Stimulated activated CD8-positive, alpha-beta memory T cell treated with anti-CD3 and anti-CD28 coated beads, Interleukin-7, amount 100 ng/mL, for 4 hours (primary cell): ENCODE data around the gene CERS3.

Experiments
- DNase-seq, 2 donors: peaks; one replicate each; pipeline ENCODE4 v3.0.0-alpha.2; 2020; ENCODE audit warnings: low read depth in 2 of 2

The CERS3 gene

DNA sequence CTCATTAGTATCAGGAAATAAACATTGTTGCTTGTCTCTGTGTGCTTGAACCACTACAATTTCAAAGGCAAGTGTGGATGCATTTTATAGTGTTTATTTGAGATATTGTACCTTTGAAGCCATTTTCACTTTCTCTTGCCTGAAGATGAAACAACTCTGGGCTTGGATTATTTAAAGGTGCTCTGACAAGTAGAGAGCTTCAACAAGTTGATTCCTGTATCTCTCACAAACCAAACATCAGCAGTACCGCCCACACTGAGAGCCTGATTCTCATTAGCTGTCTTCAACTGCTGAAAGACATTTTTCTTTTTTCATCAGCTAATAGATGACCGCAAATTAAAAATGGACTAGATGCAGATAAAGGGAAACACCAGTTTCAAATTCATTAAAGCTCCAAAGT lies 806 bp upstream of the CERS3 start:
- no peak for DNase-seq

DNA sequence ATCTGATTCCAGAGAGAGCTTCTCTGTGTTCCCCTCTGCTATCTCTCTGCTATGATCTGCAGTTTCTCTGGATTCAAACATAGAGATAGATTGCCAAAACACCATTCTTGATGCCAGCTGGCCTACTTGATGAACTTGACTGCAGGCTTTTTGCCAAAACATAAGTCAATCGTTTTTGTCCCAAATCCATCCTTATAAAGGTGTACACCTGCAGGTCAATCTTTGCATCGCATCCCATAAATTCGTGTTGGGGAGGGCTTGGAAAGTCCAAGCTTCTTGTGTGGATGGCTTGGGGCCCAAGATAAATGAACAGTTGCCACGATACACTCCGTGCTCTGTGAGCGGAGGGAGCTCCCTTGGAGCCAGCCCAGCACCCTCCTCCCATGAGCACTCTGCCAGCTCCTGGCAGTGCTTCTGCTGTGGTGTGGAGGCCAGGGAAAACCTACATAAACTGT lies 2.7 kb downstream of the CERS3 start:
- no peak for DNase-seq

DNA sequence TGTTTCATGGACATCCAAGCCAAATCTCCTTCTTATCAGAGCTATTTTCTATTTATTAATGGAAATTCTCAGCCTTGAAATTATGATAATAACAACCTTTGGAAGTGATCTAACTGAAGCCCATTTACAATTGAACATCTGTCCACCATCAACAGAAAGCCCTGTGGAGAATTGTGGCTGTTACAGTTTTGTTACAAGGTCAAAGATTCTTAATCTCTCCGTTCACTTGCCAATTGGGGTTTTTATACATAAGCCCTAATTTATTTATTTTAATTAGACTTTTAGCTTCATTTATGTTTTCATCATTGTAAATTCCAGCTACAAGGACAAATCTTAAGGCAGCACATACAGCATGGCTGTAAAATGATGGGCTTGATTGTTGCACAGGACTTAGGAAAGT lies 3.3 kb downstream of the CERS3 start:
- DNase-seq: no peak

DNA sequence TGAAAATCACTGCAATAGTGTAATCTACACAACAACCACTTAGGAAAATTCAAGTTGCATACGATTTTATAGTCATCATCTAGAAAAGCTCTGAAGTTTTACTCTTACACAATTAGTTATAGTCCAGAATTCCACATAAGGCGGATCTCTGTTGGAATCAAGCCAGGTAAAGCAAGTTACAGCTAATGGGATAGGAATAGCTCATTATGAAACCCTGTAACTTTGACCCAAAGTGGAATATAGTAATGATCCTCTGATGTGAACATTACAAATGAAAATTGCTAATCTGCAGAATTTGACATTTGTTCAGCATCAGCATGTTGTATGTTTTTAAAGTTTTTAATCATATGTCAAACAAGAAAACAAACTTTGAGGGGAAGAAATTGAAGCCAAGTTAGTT lies 4.4 kb downstream of the CERS3 start:
- DNase-seq: no peak

DNA sequence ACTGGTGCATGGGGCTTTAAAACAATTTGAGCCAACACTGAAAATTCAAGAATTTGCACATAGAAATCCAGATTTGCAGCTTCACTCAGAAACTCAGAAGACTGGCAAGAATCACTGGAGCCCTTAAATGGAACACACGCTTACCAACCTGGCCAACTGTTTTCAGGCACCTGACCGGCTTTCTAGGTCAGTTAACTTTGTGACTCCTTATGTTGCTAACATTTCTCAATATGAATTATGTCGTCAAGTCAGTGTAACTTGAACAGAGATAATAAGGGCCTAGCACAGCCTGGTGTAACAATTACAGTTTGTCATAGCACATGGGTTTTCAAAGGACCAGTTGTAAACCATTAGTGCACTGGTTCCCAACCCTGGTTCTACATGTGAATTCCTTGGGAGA lies 6.8 kb downstream of the CERS3 start:
- DNase-seq: no peak

DNA sequence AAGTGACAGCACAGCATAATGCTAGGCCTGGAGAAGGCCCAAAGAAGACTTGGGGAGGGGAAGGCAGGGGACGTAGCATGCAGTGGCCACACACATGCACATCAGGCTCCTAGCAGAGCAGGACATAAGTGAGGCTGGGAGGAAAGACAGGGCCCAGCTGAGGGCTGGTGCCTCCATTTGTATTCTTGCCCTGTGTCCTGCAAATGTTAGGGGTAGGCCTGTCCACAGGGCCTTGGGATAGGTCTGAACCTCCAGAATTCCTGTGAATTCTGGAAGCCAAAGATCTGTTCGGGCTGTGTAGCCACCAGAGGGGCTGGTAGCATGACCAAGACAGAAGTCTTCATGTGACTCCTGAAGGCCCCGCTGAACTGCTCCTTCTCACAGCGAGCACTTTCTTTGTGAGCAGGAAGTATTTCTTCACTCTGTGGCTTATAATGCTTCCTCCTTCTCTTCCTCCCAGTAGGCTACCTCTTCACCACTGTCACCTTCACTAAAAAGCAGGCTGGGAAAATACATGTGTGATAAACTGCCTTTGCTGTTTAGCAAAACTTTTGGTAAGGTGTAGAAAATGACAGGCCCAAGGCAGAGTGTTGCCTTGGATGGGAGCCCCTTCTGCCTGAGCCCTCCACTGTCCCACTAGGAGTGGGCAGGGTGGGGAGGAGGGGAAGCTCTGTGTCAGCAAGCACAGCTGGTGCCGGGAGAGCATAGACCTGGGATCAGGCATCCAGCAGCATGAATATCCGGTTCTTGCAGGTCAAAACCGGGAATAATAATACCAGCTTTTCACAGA lies 8.4 kb downstream of the CERS3 start:
- no peak for DNase-seq

DNA sequence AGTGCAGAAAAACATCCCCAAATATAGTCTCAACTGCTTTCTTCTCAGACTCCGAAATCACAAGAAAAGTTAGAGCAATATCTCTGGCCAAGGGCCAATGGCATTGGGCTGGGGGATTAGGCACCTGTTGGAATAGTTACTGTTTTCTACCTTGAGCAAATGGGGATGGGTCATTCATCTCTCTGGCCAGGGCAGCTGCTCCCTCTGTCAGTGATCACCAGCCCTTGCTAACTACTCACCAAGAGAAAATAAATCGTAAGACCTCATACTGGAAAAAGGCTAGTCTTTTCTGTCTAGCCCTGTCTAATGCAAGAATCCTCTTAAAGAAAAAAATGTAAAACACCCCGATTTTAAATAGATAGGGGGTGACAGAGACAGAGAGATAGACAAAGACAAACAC lies 10.9 kb downstream of the CERS3 start:
- DNase-seq: no peak

DNA sequence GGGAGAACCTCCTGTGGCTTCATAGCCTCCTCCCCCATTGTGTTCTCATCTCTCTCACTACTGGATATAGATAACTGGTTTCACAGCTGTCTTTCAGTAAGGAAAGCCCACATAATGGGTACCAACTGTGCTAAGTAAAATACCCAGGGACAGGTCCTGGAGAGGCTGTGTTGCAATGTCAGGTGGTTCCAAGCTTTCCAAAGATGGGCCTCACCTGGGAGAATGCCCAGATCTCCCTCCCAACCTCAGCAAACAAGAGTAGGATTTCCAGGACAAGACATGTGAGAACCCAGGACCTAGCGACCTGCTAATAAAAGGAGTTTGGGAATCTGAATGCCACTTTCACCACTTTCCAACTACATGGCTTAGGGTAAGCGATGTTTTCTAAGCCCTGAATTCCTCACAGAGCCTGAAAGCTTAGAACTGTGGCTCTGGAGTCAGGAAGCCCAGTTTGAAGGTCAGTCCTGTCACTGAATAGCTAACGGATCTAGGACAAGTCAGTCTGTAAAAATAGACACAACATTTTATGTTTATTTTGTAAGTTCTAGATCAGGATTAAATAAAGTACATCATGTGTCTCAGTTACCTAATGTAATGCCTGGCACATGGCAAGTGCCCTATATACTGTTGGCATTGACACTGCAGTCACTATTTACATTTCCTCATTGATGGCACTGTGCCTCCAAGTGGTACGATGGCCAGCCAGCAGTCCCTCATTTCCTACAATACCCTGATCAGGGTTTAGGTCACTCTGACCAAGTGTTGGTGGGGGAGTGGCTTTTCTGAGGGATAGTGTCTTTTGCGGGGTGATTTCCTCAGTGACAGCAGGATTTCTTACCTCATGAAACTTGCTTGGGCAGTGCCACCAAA lies 11.9 kb downstream of the CERS3 start:
- DNase-seq: no peak

DNA sequence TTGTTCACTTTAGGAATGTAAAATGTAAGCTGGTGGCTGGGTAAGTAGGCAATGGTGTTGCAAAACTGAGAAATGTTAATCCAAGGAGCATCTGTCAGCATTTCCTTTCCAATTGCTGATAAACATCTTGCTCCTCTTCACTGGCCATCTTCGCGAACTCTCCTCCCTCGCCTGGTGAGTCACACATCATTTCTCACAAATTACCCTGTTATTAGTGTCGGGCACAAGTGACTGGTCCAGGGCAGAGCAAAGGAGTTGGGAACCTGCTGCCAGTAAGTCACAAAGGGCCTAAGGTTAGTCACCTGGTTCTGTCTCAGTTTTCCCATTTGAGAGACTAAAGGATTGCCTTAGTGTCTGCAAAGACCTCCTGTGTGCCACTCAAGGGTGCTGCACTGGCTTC lies 13.0 kb downstream of the CERS3 start:
- DNase-seq: no peak

DNA sequence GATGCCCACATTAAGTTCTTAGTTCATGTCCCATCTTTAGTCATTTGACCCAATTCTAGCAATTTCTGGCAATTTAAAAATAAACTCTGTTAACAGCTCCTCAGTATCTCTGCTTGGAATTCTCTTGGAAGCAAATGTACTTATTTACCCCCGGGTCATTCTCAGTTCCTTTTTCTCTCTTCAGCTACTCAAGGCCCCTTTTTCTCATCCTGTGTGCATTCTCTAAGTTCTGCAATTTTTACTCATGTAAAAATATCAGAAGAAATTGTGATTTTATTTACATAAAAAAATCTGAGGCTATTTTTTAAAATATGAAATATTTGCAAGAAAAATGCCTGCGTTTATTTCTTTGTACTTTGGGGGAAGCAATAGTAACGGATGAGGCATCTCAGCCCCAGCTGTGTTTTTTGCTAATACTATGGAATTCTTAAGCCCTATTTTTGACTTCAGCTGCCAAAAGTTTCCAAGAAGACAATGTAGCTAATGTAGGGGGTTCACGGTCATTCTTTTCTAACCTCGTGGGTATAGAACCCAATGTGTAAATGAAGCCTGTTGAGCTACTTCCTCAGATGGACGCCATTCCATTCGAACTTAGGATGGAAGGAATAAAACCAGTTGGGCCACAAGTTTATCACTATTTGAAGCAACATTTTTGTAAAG lies 20.0 kb downstream of the CERS3 start:
- DNase-seq: no peak

DNA sequence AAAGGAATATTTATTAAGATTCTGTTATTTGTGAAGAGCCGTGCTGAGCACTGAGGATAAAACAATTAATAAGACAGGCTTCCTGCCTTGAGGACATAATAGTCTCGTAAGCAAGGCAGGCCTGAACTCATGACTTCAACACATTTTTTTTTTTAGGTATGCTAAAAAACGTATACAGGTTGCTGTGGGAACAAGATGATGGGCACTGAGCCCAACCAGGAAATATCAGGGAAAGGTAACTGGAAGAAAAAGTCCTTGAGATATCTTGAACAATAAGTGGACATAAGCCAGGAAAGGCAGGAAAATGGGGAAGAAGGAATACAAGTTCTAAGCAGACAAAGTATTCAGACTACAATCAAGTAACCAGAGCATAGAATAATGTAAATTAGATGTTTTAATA lies 26.1 kb downstream of the CERS3 start:
- DNase-seq: no peak

DNA sequence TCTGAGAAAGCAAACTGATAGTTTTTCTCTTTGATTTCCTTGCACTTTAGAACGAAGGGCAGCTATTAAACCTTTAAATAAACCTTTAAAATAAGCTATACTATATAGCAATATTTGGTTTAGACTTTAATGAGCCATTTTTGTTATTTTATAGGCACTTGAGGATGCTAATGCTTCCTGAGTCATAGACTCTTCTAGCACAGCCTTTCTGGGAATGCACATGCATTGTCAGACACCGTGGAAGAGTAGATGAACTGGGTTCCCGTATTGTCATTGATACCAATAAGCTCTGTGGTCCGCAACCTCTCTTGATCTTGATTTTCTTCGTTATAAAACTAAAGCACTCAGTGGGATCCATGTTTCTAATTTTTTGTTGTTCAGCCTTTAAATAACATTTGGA lies 27.6 kb downstream of the CERS3 start:
- no peak for DNase-seq

DNA sequence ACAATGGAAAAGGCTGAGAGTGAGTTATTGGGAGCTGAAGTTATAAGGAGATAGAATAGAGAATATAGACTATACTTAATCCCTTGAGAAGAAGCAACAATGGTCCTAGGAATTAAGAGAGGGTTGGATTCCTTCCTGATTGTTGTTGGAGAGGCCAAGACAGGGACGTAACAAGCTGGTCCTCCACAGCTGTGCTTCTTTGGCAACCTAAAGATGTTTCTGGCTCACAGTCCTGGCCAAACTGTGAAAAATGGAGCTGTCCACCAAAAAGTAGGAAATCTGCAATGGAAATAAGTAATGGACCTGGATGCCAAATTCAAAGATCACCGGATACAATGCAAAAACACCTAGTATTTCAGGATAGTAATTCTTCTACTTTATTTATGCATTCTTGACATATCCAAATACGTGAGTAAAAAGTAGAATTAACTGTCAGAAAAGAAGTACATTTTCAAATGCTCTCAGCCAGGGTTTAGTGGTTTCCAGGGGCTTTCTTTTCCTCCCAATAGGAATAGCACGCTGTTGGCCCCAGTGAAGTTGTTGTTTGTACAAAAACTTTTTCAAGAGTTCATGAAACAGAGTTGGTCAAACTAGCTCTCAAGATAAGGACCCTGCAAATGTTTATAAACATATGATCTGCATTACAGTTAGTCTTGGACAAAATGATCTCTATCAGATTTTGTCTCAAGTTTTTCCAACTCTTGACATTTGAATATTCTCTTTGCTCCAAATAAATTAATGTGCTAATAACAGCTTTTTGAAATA lies 28.3 kb downstream of the CERS3 start:
- no peak for DNase-seq

DNA sequence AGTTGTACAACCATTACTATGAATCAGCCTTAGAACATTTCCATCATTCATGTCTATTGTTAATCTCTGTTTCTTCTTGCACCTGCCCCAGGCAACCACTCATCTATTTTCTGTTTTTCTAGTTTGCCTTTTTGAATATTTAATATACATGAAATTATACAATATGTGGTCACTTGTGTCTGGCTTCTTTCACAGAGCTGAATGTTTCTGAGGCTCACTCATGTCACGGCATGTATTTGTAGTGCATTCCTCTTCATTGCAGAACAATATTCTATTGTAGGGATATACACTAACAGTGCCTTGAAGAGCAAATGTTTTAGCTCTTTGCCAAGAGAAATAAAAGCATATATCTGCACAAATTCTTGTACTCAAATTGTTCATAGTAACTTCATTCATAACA lies 32.9 kb downstream of the CERS3 start:
- DNase-seq: no peak

DNA sequence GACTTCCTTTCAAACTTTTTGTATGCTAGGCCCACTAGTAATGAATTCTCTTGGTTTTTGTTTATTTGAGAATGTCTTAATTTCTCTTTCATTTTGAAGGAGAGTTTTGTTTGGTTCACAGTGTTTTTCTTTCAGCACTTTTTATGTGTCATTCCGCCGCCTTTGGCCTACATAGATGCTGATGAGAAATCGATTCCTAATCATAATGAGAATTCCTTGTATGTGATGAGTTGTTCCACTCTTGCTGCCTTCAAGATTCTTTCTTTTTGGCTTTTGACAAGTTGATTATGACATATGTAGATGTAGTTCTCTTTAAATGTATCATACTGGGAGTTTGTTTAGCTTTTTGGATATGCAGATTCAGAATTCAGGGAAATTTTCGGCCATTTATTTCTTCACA lies 35.5 kb downstream of the CERS3 start:
- DNase-seq: no peak

DNA sequence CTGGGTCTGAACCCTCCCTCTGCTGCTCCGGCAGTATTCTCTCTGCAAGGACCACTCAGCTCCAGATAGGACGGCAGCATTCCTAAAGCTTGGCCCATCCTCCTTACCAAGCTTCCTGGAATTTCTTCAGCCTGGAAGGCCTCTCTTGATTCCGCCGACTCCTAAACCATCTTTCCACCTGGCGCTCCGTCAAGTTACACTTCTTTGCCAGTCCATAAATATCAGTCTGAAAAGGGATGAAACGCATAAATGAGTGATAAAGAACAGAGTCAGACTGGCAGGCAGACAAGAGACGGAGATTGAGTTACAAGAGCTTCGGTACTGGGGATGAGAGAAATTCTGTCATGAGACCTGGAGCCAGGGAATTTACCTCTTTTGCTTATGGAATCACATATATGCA lies 44.3 kb downstream of the CERS3 start:
- DNase-seq: no peak

DNA sequence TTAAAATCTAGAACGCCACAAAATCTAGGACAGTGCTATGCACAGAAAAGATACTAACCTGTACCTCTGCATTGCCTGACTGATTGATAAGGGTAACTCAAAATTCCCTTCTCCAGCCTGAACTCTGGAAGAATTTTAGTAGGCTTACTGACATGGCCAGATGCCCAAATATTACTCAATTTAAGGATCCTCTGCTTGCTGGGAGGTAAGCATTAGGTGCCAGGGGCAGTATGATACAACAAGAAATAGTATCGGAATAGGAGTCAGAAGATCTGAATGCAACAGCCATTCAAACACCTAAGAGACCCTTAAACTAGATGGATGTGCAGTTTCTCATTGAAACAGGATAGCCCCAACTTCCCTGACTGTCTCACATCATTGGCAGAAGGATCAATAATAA lies 45.4 kb downstream of the CERS3 start:
- DNase-seq: no peak

DNA sequence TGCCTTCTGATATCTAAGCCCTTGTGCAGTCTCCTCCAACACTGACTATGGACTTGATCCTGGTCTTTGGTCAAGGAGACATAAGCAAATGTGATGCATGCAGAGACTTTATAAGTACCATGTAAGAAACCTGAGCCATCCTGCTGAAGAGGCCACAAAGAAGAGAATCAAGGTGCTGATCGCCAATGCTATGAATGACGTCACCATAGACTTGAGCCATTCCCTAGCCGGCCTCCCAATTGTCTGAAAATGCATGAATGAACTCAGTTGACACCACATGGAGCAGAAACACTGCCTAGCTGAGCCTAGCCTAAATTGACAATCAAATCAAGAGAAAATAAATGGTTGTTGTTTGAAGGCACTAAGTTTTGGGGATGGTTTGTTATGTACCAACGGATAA lies 51.9 kb downstream of the CERS3 start:
- no peak for DNase-seq

DNA sequence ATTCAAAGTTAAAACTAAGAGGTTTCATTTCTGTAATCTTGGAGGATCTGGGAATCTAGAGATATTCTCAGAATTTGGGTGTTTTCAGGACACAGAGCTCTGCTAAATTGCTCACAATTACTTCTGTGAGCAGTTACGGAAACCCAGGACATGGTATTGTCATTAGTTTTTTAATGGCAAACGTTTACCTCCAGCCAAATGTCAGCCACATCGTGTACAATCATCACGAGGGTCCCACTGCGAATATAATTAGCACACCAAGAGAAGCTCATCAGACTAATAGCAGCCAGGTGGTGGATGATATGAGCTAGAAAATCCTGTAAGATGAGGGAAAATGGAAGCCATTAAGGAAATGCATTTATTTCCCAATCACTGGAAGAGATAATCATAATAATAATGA lies 56.0 kb downstream of the CERS3 start:
- no peak for DNase-seq

DNA sequence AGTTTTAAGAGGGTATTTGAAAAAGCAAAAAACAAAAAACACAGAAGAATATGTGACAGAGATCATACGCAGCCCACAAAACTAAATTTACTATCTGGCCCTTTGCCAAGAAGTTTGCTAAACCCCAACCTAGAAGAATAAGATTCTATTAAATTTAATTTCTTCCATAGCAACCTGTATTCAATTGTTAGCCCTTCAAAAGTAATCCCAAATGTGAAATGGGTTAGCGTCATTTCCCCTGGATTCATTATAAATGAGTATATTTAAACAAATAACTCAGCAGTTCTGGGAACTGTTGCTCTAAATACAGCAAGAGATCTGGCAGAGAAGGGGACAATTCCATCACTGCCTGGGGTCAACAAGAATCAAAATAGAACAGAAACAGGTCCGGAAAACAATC lies 56.8 kb downstream of the CERS3 start:
- DNase-seq: no peak

DNA sequence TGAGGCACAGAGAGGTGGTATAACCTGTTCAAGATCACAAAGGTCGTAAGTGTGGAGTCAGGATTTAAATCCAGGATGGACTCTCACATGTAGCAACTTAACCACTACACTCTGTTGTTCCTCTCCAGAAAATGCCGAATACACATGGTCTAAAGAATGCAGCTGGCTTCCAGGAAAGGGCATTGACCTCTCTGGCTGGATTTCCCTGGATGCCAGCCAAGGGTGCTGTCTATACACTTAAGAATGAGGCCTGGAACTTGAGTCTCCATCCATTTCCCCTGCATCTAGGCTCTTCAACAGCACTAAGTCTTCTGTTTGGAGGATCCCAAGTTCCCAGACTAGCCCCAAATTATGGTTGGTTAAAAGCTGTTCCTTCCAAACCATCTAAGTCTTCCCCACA lies 60.5 kb downstream of the CERS3 start:
- DNase-seq: no peak

DNA sequence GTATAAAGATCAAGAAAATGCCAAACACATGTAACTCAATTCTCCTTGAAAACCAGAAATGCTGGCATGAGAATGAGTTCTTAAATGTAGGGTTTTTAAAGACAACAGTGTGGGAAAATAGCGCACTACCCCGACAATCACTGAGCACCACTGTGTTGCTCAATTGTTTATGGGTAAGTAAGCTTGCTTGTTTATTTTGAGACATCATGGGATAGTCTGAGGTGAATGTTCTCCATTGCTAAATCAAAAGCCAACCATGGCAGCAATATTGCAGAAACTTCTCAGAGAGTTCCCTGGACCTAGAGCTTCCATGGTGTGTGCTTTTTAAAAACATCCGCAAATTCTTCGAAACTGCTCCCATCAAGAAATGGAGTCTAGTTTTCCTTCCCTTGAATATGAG lies 62.7 kb downstream of the CERS3 start:
- DNase-seq: no peak
